ENCODE data around the gene ATP6V1G2.

GRCh38 chr6:31541059-31541657 lies 5.2 kb downstream of the ATP6V1G2 start:
- TF ChIP-seq POLR2A (IDR thresholded peaks at IDR 0.05; ENCODE audit: low read depth, low read length): no peak
- no peak for TF ChIP-seq USF2 (IDR thresholded peaks at IDR 0.05; ENCODE audit: low read depth, low read length)
- TF ChIP-seq CTCF (conservative IDR thresholded peaks at IDR 0.05; ENCODE audit: low read depth, low read length): no peak
- TF ChIP-seq RFX5 (IDR thresholded peaks at IDR 0.05; ENCODE audit: low read depth, low read length): no peak
- no peak for TF ChIP-seq SMC3 (IDR thresholded peaks at IDR 0.05; ENCODE audit: low read depth, low read length)
